GM12892 (cell line): ENCODE measurements around the gene WDR11.

Source experiments
- POLR2A ChIP-seq: IDR thresholded peaks from 2 replicates; pipeline ENCODE4 v1.6.1; 2011; ENCODE audit warnings: low read depth, low read length, control low read depth
- POLR2AphosphoS5 ChIP-seq: IDR thresholded peaks from 2 replicates; pipeline ENCODE4 v1.6.1; 2011; ENCODE audit warnings: low read depth, low read length, control low read depth
- TAF1 ChIP-seq: IDR thresholded peaks from 2 replicates; pipeline ENCODE4 v1.6.1; 2011; ENCODE audit warnings: low read depth, mild to moderate bottlenecking, control low read depth, low read length, borderline replicate concordance

GRCh38 chr10:120951288-120951687, 100.1 kb downstream of the WDR11 start:
- TF ChIP-seq TAF1, result no peak
- TF ChIP-seq POLR2A, result no peak
- no peak for TF ChIP-seq POLR2AphosphoS5
